ENCODE measurements around the gene SMAD9.

SMAD9 gene

DNA sequence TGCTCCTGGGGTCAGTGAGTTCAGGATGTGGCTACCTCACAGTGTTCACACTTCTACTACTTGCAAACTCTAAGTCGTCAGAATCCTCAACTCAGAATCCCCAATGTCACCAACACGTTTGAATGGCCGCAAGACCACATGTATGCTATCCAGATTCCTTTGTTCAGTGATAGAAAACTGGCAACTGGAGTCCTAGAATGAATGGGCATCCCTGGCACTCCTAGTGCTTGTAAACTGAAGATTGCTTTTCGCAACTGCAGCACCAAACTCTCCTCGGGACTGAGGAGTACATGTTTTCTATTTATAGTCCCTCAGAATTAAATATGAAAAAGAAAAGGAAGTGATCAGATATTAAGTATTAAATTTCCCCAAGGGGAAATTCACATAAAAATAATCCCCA, 4.9 kb downstream of the SMAD9 start:
- H3K4me1 Mint-ChIP-seq: peaks cover 48% of the 10 kb centered on the region
- no peak overlapping the region for H3K27ac Mint-ChIP-seq
- no peak overlapping the region for H3K4me3 Mint-ChIP-seq
- H3K9me3 Mint-ChIP-seq: no peaks in the 10 kb centered on the region
- peaks cover 6% of the 10 kb centered on the region for H3K27me3 Mint-ChIP-seq (ENCODE audit: low read depth, poor library complexity)
- TF ChIP-seq, protein P1, sequence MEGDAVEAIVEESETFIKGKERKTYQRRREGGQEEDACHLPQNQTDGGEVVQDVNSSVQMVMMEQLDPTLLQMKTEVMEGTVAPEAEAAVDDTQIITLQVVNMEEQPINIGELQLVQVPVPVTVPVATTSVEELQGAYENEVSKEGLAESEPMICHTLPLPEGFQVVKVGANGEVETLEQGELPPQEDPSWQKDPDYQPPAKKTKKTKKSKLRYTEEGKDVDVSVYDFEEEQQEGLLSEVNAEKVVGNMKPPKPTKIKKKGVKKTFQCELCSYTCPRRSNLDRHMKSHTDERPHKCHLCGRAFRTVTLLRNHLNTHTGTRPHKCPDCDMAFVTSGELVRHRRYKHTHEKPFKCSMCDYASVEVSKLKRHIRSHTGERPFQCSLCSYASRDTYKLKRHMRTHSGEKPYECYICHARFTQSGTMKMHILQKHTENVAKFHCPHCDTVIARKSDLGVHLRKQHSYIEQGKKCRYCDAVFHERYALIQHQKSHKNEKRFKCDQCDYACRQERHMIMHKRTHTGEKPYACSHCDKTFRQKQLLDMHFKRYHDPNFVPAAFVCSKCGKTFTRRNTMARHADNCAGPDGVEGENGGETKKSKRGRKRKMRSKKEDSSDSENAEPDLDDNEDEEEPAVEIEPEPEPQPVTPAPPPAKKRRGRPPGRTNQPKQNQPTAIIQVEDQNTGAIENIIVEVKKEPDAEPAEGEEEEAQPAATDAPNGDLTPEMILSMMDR (IDR thresholded peaks at IDR 0.05): no peak
- no peak for DNase-seq
- peaks cover 4% of the 10 kb centered on the region for H3K36me3 Mint-ChIP-seq (ENCODE audit: low read depth)

DNA sequence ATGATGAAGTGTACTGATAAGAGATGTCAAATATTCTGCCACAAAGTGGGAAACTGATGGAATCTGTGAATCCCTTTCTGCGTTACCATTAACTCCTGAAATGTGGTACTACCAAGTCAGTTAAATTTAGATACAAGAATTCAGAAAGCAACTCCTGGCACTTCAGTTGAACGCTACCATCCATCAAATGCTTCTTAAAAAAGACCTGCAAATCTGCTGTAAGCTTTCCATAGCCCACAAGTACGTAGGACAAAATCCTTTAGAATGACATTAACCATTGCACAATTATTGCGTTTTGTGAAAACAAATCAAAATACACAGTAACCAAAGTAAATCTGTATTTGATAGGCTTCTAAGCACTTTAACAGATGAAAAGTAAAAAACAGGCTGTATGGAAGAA, 5.4 kb downstream of the SMAD9 start:
- TF ChIP-seq, protein P1 (IDR thresholded peaks at IDR 0.05): no peak
- H3K4me1 Mint-ChIP-seq: peaks cover 48% of the 10 kb centered on the region
- H3K36me3 Mint-ChIP-seq (ENCODE audit: low read depth): peaks cover 4% of the 10 kb centered on the region
- no peaks in the 10 kb centered on the region for H3K9me3 Mint-ChIP-seq
- H3K27ac Mint-ChIP-seq: no peak overlapping the region
- DNase-seq: no peak
- H3K4me3 Mint-ChIP-seq: no peak overlapping the region
- H3K27me3 Mint-ChIP-seq (ENCODE audit: low read depth, poor library complexity): peaks cover 6% of the 10 kb centered on the region

DNA sequence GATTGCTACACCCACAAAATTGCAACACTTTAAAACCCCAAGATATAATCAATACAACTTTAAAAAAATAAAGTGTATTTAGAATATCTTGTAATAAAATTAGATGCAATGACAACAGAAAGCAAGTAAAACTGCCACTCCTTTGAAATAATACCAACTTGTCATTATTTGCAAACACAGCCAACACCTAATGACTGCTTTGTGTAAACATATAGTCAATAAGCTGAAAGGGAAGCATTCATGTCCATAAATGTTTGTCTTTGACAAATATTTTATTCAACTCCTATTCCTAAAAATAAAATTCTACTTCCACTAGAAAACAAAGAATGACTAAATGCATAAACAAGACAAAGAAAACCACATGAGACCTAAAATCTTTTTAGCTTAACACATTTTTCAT, 6.6 kb downstream of the SMAD9 start:
- Mint-ChIP-seq H3K27ac (no peak overlapping the region), H3K36me3 (ENCODE audit: low read depth) (peaks cover 4% of the 10 kb centered on the region), H3K4me3 (no peak overlapping the region), H3K27me3 (ENCODE audit: low read depth, poor library complexity) (no peaks in the 10 kb centered on the region), H3K4me1 (peaks cover 40% of the 10 kb centered on the region), H3K9me3 (no peaks in the 10 kb centered on the region)
- no peak for DNase-seq
- TF ChIP-seq, protein P1 (IDR thresholded peaks at IDR 0.05): no peak

DNA sequence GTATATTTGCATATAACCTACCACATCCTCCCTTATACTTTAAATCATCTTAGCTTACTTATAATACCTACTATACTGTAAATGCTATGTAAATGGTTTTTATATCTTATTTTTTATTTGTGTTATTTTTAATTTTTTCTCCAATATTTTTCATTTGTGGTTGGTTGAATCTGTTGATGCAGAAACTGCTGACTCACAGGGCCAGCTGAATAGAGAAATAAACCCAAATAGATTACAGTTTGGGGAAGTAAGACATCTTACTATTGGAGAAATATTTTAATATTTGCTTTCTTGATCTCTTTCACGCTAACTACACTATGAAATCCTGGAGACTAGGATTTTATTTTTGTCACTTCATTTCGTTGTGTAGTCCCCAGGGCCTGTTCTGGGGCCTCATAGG, 7.1 kb downstream of the SMAD9 start:
- Mint-ChIP-seq H3K4me1 (peaks cover 35% of the 10 kb centered on the region), H3K36me3 (ENCODE audit: low read depth) (peaks cover 4% of the 10 kb centered on the region), H3K9me3 (no peaks in the 10 kb centered on the region), H3K27me3 (ENCODE audit: low read depth, poor library complexity) (no peaks in the 10 kb centered on the region), H3K27ac (peak overlapping the region; percentile 60), H3K4me3 (no peak overlapping the region)
- DNase-seq: no peak
- TF ChIP-seq, protein P1 (IDR thresholded peaks at IDR 0.05): no peak

DNA sequence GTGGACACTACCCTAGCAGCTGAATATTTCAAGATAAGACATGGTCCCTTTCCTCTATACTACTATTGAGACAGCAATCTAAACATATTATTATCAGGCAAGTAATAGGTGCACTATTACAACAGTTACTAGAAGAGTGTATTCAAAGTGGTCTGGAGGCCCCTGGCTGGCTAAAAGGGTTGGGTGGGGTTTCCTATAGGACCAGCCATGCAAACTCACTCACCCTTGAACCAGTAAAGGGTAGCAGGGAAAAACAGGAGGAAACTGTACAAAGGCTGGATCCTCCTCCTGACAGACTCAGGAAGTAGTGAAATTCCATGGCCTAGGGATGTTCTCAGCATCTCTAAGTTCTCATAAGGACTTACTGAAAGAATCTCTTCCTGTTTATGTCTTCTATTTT, 7.7 kb downstream of the SMAD9 start:
- Mint-ChIP-seq H3K27me3 (ENCODE audit: low read depth, poor library complexity) (no peaks in the 10 kb centered on the region), H3K27ac (no peak overlapping the region), H3K36me3 (ENCODE audit: low read depth) (peaks cover 4% of the 10 kb centered on the region), H3K9me3 (no peaks in the 10 kb centered on the region), H3K4me3 (no peak overlapping the region), H3K4me1 (peaks cover 29% of the 10 kb centered on the region)
- no peak for DNase-seq
- TF ChIP-seq, protein P1 (IDR thresholded peaks at IDR 0.05): no peak

DNA sequence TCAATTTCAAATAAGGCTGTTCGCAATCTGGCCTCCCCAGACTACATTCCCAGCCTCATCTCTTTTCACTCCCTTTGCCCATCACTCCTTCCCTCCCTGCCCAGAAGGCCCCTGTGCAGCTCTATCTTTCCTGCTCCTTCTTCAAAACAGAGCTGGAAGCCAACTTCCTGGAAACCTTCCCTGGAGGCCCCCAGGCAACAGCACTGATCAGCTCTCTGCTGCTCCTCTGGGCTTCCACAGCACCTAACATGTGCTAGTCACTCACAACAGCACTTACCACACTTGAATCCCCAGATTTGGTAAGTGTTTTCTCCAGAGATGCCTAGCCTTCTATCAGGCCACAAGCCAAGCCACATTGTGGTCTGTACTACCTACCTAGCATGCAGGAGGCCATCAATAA, 9.5 kb downstream of the SMAD9 start:
- Mint-ChIP-seq H3K4me3 (no peak overlapping the region), H3K36me3 (ENCODE audit: low read depth) (peaks cover 15% of the 10 kb centered on the region)

More for the DNA sequence above, 9.5 kb downstream of the SMAD9 start:
- H3K9me3 Mint-ChIP-seq: no peaks in the 10 kb centered on the region
- no peak for DNase-seq
- TF ChIP-seq, protein P1 (IDR thresholded peaks at IDR 0.05): no peak
- peaks cover 3% of the 10 kb centered on the region for H3K27me3 Mint-ChIP-seq (ENCODE audit: low read depth, poor library complexity)
- H3K27ac Mint-ChIP-seq: no peak overlapping the region
- peaks cover 17% of the 10 kb centered on the region for H3K4me1 Mint-ChIP-seq

All from nephron progenitor cell (in vitro differentiated cells).